Activated naive CD4-positive, alpha-beta T cell treated with Interleukin-2 at 50 U/mL for 16 hours (primary cell): ENCODE data around the gene PCDH15.
"Not testable (repeated sequence)": the region's sequence is repeated elsewhere in the genome, so short reads cannot be mapped to it uniquely, and the experiment has no call there.

Experiments
- DNase-seq: peaks from one replicate; pipeline ENCODE4 v3.0.0-alpha.2; 2020

PCDH15 gene

GRCh38 chr10:53952698-53953630 is 848.1 kb downstream of the PCDH15 start:
- DNase-seq = no peak

- no peak for DNase-seq
Observed at GRCh38 chr10:53939654-53940053, 861.4 kb downstream of the PCDH15 start.

- no peak for DNase-seq
Observed at GRCh38 chr10:53930648-53931047, 870.4 kb downstream of the PCDH15 start.

- not testable (repeated sequence) for DNase-seq
Observed at GRCh38 chr10:53924051-53924700, 876.9 kb downstream of the PCDH15 start.

GRCh38 chr10:53918755-53919154 is 882.3 kb downstream of the PCDH15 start:
- DNase-seq = no peak

- no peak for DNase-seq
Observed at GRCh38 chr10:53909791-53910190, 891.2 kb downstream of the PCDH15 start.

GRCh38 chr10:53904506-53905241 is 896.4 kb downstream of the PCDH15 start:
- DNase-seq = no peak

- no peak for DNase-seq
Observed at GRCh38 chr10:53903756-53904155, 897.3 kb downstream of the PCDH15 start.

- DNase-seq = no peak
Observed at GRCh38 chr10:53899463-53900160, 901.4 kb downstream of the PCDH15 start.

GRCh38 chr10:53898532-53898931 is 902.5 kb downstream of the PCDH15 start:
- no peak for DNase-seq

- DNase-seq = no peak
Observed at GRCh38 chr10:53894145-53894544, 906.9 kb downstream of the PCDH15 start.

GRCh38 chr10:53893061-53893460 is 908.0 kb downstream of the PCDH15 start:
- no peak for DNase-seq

- DNase-seq = no peak
Observed at GRCh38 chr10:53886325-53887300, 914.4 kb downstream of the PCDH15 start.

GRCh38 chr10:53864846-53865245 is 936.2 kb downstream of the PCDH15 start:
- DNase-seq = no peak

- DNase-seq = no peak
Observed at GRCh38 chr10:53852450-53853175, 948.4 kb downstream of the PCDH15 start.

- DNase-seq = no peak
Observed at GRCh38 chr10:53846809-53847208, 954.2 kb downstream of the PCDH15 start.

- DNase-seq = no peak
Observed at GRCh38 chr10:53843736-53844362, 957.2 kb downstream of the PCDH15 start.

- DNase-seq = no peak
Observed at GRCh38 chr10:53841483-53842145, 959.4 kb downstream of the PCDH15 start.

- DNase-seq = no peak
Observed at GRCh38 chr10:53840653-53841052, 960.4 kb downstream of the PCDH15 start.
